GF-D8 (cell line): ENCODE data around the gene ITGAV.

ENCODE experiments used
- DNase-seq: peaks from one replicate; lab custom pipeline; 2025; lab: John Stamatoyannopoulos, UW

Gene ITGAV

GRCh38 chr2:186718122-186718521 lies 128.3 kb downstream of the ITGAV start:
- DNase-seq = no peak

GRCh38 chr2:186718903-186719302 lies 129.0 kb downstream of the ITGAV start:
- DNase-seq = no peak

GRCh38 chr2:186721956-186722355 lies 132.1 kb downstream of the ITGAV start:
- no peak for DNase-seq

- DNase-seq = no peak
Measured at GRCh38 chr2:186724736-186725135, 134.9 kb downstream of the ITGAV start.

- no peak for DNase-seq
Measured at GRCh38 chr2:186725783-186726182, 135.9 kb downstream of the ITGAV start.

- DNase-seq = no peak
Measured at GRCh38 chr2:186726938-186727337, 137.1 kb downstream of the ITGAV start.

- DNase-seq = no peak
Measured at GRCh38 chr2:186728631-186729030, 138.8 kb downstream of the ITGAV start.
